HCT116 (cell line): ENCODE results near the gene CUL9. TPM values are rescaled to one million over a fixed set of nuclear protein-coding genes. Genes with fewer than 3 reads are reported as not detected.

Source experiments
- ATAC-seq: fragments of 200-7000 bp; cut with Tn5 transposase; 2 replicates; pipeline ENCODE4 v1.9.1; 2020; ENCODE audit warnings: mild to moderate bottlenecking, moderate library complexity
- BruUV-seq: library from RNA; stranded (reverse); fragments of 400-500 nt; replicated peaks from 2 replicates; lab custom pipeline; 2021; lab: Mats Ljungman, UMichigan
- CTCF ChIA-PET: fragments of 300-600 bp; sonication (Branson Sonifier 250); formaldehyde crosslinking; loops from one replicate; lab custom pipeline; 2021; ENCODE audit warnings: antibody characterized with exemption; lab: Charles Lee
- POLR2A ChIA-PET: fragments of 300-600, 350-600 bp; sonication (Branson Sonifier 250); formaldehyde crosslinking; loops from one replicate; lab custom pipeline; 2021; ENCODE audit warnings: antibody characterized with exemption; lab: Charles Lee
- RAD21 ChIA-PET, 2 experiments: fragments of 300-600 bp; sonication (Branson Sonifier 250); formaldehyde crosslinking; loops; one replicate each; lab custom pipeline; 2023; ENCODE audit warnings: low total read pairs in 2 of 2; ENCODE audit not compliant: uncharacterized antibody in 2 of 2, unreplicated experiment in 2 of 2, low non-redundant PET in 1 of 2; lab: Charles Lee
- DNase-seq: peaks from one replicate; pipeline ENCODE4 v3.0.0-alpha.2; 2010; ENCODE audit warnings: low read depth, low spot score
- H2AFZ ChIP-seq: fragments of 200-600 bp; shearing (Covaris generic), sonication (generic); 2 replicates; pipeline ENCODE4 v1.6.1; 2017; ENCODE audit warnings: low read depth, mixed run types, mixed read lengths, antibody characterized with exemption, low read length; ENCODE audit not compliant: poor library complexity, severe bottlenecking
- H3K27ac ChIP-seq: 2 replicates; pipeline ENCODE4 v1.5.1; 2012; ENCODE audit warnings: low read depth, low read length
- H3K27me3 ChIP-seq: fragments of 200-600 bp; sonication (generic); 2 replicates; pipeline ENCODE4 v1.6.1; 2016; ENCODE audit warnings: mixed run types, low read length, mixed read lengths; ENCODE audit not compliant: insufficient read depth
- H3K36me3 ChIP-seq, 2 experiments: fragments of 200-500 bp in 1 of 2; fragments of 200-600 bp in 1 of 2; sonication (Bioruptor generic) in 1 of 2; sonication (generic) in 1 of 2; 2 replicates each; pipeline versions ENCODE4 v1.5.1 to v1.6.1; 2014 to 2016; ENCODE audit warnings: low read length in 2 of 2, inconsistent platforms in 1 of 2, mixed read lengths in 1 of 2, mixed run types in 1 of 2; ENCODE audit not compliant: insufficient read depth in 2 of 2, control insufficient read depth in 1 of 2
- H3K4me1 ChIP-seq, 2 experiments: fragments of 200-600 bp in 1 of 2; sonication (generic) in 1 of 2; 2 replicates each; pipeline versions ENCODE4 v1.5.1 to v1.6.1; 2012 to 2017; ENCODE audit warnings: low read length in 2 of 2, inconsistent platforms in 1 of 2, mild to moderate bottlenecking in 1 of 2, mixed read lengths in 1 of 2, mixed run types in 1 of 2, moderate library complexity in 1 of 2; ENCODE audit not compliant: insufficient read depth in 2 of 2, control insufficient read depth in 1 of 2
- H3K4me2 ChIP-seq: fragments of 200-600 bp; sonication (generic); 2 replicates; pipeline ENCODE4 v1.6.1; 2017; ENCODE audit warnings: mixed run types, low read length, mixed read lengths
- H3K4me3 ChIP-seq, 2 experiments: fragments of 200-600 bp in 1 of 2; sonication (generic) in 1 of 2; replicated peaks in 1 of 2; 2 replicates each; pipeline ENCODE4 v1.5.1; 2011 to 2016; ENCODE audit warnings: low read length in 2 of 2, control low read depth in 1 of 2, low read depth in 1 of 2, mild to moderate bottlenecking in 1 of 2, mixed read lengths in 1 of 2, mixed run types in 1 of 2
- H3K79me2 ChIP-seq: fragments of 200-600 bp; sonication (generic); 2 replicates; pipeline ENCODE4 v1.6.1; 2017; ENCODE audit warnings: mild to moderate bottlenecking, mixed run types, low read length, moderate library complexity, mixed read lengths; ENCODE audit not compliant: insufficient read depth
- H3K9ac ChIP-seq: fragments of 200-600 bp; sonication (generic); 2 replicates; pipeline ENCODE4 v1.6.1; 2016; ENCODE audit warnings: low read length, mixed read lengths
- H3K9me2 ChIP-seq: fragments of 200-600 bp; sonication (generic), shearing (Covaris generic); 2 replicates; pipeline ENCODE4 v1.6.1; 2017; ENCODE audit warnings: mixed run types, mild to moderate bottlenecking, moderate library complexity; ENCODE audit not compliant: insufficient read depth
- H3K9me3 ChIP-seq, 2 experiments: fragments of 200-500 bp in 1 of 2; fragments of 200-600 bp in 1 of 2; sonication (Bioruptor generic) in 1 of 2; sonication (generic) in 1 of 2; 2 replicates each; pipeline ENCODE4 v1.6.1; 2014 to 2017; ENCODE audit warnings: low read length in 2 of 2, mixed read lengths in 2 of 2, inconsistent platforms in 1 of 2, low read depth in 1 of 2, mild to moderate bottlenecking in 1 of 2, mixed run types in 1 of 2, moderate library complexity in 1 of 2; ENCODE audit not compliant: control insufficient read depth in 1 of 2, insufficient read depth in 1 of 2
- H4K20me1 ChIP-seq: fragments of 200-600 bp; sonication (generic), shearing (Covaris generic); 2 replicates; pipeline ENCODE4 v1.6.1; 2017; ENCODE audit warnings: mixed run types, mild to moderate bottlenecking, moderate library complexity; ENCODE audit not compliant: insufficient read depth
- CBX3 ChIP-seq: IDR thresholded peaks from 2 replicates; pipeline ENCODE4 v1.6.1; 2012; ENCODE audit warnings: low read depth
- CEBPB ChIP-seq: IDR thresholded peaks from 2 replicates; pipeline ENCODE4 v1.6.1; 2012; ENCODE audit warnings: low read depth
- EGR1 ChIP-seq: IDR thresholded peaks from 2 replicates; pipeline ENCODE4 v1.6.1; 2012; ENCODE audit warnings: low read depth
- ELF1 ChIP-seq: IDR thresholded peaks from 2 replicates; pipeline ENCODE4 v1.6.1; 2012; ENCODE audit warnings: low read depth, borderline replicate concordance
- EZH2 ChIP-seq: fragments of 200-600 bp; sonication (generic); IDR thresholded peaks from 2 replicates; pipeline ENCODE4 v1.6.1; 2017; ENCODE audit warnings: antibody characterized with exemption, mixed run types
- FOSL1 ChIP-seq: IDR thresholded peaks from 2 replicates; pipeline ENCODE4 v1.6.1; 2012; ENCODE audit warnings: low read depth
- JUND ChIP-seq: IDR thresholded peaks from 2 replicates; pipeline ENCODE4 v1.6.1; 2012
- MAX ChIP-seq: IDR thresholded peaks from 2 replicates; pipeline ENCODE4 v1.6.1; 2012
- POLR2A ChIP-seq: IDR thresholded peaks from 2 replicates; pipeline ENCODE4 v1.7.0; 2011; ENCODE audit warnings: borderline replicate concordance; ENCODE audit not compliant: insufficient read depth, insufficient read length; ENCODE audit errors: extremely low read depth
- POLR2AphosphoS5 ChIP-seq: IDR thresholded peaks from 2 replicates; pipeline ENCODE4 v1.6.1; 2011; ENCODE audit warnings: mild to moderate bottlenecking, low read depth, low read length, moderate library complexity
- RAD21 ChIP-seq: IDR thresholded peaks from 2 replicates; pipeline ENCODE4 v1.6.1; 2012; ENCODE audit warnings: low read depth, mild to moderate bottlenecking
- REST ChIP-seq: IDR thresholded peaks from 2 replicates; pipeline ENCODE4 v1.6.1; 2012; ENCODE audit warnings: low read depth
- SIN3A ChIP-seq: IDR thresholded peaks from 2 replicates; pipeline ENCODE4 v1.6.1; 2012; ENCODE audit warnings: low read depth
- TCF7L2 ChIP-seq: IDR thresholded peaks from 2 replicates; pipeline ENCODE4 v1.7.0; 2011; ENCODE audit warnings: borderline replicate concordance, inconsistent platforms; ENCODE audit not compliant: insufficient read depth, insufficient read length; ENCODE audit errors: extremely low read depth
- YY1 ChIP-seq: IDR thresholded peaks from 2 replicates; pipeline ENCODE4 v1.6.1; 2011; ENCODE audit warnings: low read length, low read depth, moderate library complexity, mild to moderate bottlenecking; ENCODE audit not compliant: insufficient replicate concordance; ENCODE audit errors: extremely low read depth
- ZNF274 ChIP-seq: fragments of 200-500 bp; sonication (Bioruptor generic); IDR thresholded peaks from 2 replicates; pipeline ENCODE4 v1.6.1; 2014; ENCODE audit warnings: mild to moderate bottlenecking, low read depth, low read length, inconsistent platforms
- intact Hi-C: fragments of 100-400 bp; cut with micrococcal nuclease; formaldehyde crosslinking; loops from 2 replicates; pipeline ENCODE4 v1.10.0; 2022
- total RNA-seq: library from RNA; stranded (reverse); gene quantifications from one replicate; pipeline ENCODE4 v1.2.1, GENCODE V29; 2021; ENCODE audit not compliant: unreplicated experiment

Gene CUL9
- total RNA-seq, 1 experiment from 2014 or later: 36.5 TPM

GRCh38 chr6:43150051-43150751 is 31.8 kb upstream of the CUL9 start (continued):
- TF ChIP-seq TCF7L2: no peak
- TF ChIP-seq ZNF274: no peak

GRCh38 chr6:43159599-43159998 is 22.4 kb upstream of the CUL9 start:
- no TSS peak for BruUV-seq

GRCh38 chr6:43163899-43164298 is 18.1 kb upstream of the CUL9 start:
- ChIA-PET POLR2A (no interaction called here), RAD21 (no interaction called here), CTCF (interaction anchor here (0.9 to 1.5 kb wide), 2 partner anchors 17 to 21 kb away, joined by 3 to 4 read pairs; no protein-coding TSS in a partner anchor)
- ATAC-seq (no peak), DNase-seq (no peak)
- Histone ChIP-seq H3K27ac (no peak overlapping the region), H3K9me2 (no peaks in the 10 kb centered on the region), H3K4me3 (no peak overlapping the region), H3K4me2 (no peak overlapping the region), H2AFZ (no peak overlapping the region), H4K20me1 (no peaks in the 10 kb centered on the region), H3K79me2 (no peaks in the 10 kb centered on the region), H3K27me3 (no peaks in the 10 kb centered on the region), H3K4me1 (peaks cover 0 to 9% of the 10 kb centered on the region in 2 experiments; a peak in 2 of 4 replicates), H3K36me3 (0 out of 4 replicates have a peak, but pooled peaks cover 0 to 3% of the 10 kb centered on the region in 2 experiments), H3K9me3 (no peaks in the 10 kb centered on the region), H3K9ac (no peak overlapping the region)
- intact Hi-C loops: no loop called here
- no TSS peak for BruUV-seq
- no peak for TF ChIP-seq REST
- TF ChIP-seq ZNF274: no peak
- TF ChIP-seq CBX3: no peak
- no peak for TF ChIP-seq MAX
- TF ChIP-seq FOSL1: no peak
- no peak for TF ChIP-seq SIN3A
- TF ChIP-seq EZH2: no peak
- TF ChIP-seq POLR2A: no peak
- TF ChIP-seq POLR2AphosphoS5: no peak
- TF ChIP-seq EGR1: no peak
- no peak for TF ChIP-seq JUND

More at GRCh38 chr6:43159599-43159998, 22.4 kb upstream of the CUL9 start:
- Histone ChIP-seq H3K9me3 (no peaks in the 10 kb centered on the region), H3K9me2 (no peaks in the 10 kb centered on the region), H3K4me3 (no peak overlapping the region), H3K27me3 (no peaks in the 10 kb centered on the region), H3K27ac (no peak overlapping the region), H3K4me1 (peaks cover 0 to 4% of the 10 kb centered on the region in 2 experiments; a peak in 2 of 4 replicates), H4K20me1 (no peaks in the 10 kb centered on the region), H3K4me2 (no peak overlapping the region), H2AFZ (no peak overlapping the region), H3K36me3 (0 out of 4 replicates have a peak, but pooled peaks cover 0 to 3% of the 10 kb centered on the region in 2 experiments), H3K79me2 (no peaks in the 10 kb centered on the region), H3K9ac (no peak overlapping the region)
- intact Hi-C loops: no loop called here
- CTCF ChIA-PET: no interaction called here
- no peak for DNase-seq
- RAD21 ChIA-PET: no interaction called here
- ATAC-seq: no peak
- TF ChIP-seq CEBPB (no peak), ELF1 (no peak), CBX3 (no peak), YY1 (no peak), MAX (no peak), RAD21 (no peak)
- POLR2A ChIA-PET: no interaction called here
